Activated CD4-positive, alpha-beta T cell treated with anti-CD3 and anti-CD28 coated beads, Interleukin-2, amount 50 U/mL, for 24 hours (primary cell): ENCODE results near the gene UBFD1.
"Not testable (repeated sequence)": the region's sequence is repeated elsewhere in the genome, so short reads cannot be mapped to it uniquely, and the experiment has no call there.

Experiments used
- DNase-seq, 2 donors: peaks; one replicate each; pipeline ENCODE4 v3.0.0-alpha.2; 2020; ENCODE audit warnings: low read depth in 1 of 2, low spot score in 1 of 2

Gene UBFD1

DNA sequence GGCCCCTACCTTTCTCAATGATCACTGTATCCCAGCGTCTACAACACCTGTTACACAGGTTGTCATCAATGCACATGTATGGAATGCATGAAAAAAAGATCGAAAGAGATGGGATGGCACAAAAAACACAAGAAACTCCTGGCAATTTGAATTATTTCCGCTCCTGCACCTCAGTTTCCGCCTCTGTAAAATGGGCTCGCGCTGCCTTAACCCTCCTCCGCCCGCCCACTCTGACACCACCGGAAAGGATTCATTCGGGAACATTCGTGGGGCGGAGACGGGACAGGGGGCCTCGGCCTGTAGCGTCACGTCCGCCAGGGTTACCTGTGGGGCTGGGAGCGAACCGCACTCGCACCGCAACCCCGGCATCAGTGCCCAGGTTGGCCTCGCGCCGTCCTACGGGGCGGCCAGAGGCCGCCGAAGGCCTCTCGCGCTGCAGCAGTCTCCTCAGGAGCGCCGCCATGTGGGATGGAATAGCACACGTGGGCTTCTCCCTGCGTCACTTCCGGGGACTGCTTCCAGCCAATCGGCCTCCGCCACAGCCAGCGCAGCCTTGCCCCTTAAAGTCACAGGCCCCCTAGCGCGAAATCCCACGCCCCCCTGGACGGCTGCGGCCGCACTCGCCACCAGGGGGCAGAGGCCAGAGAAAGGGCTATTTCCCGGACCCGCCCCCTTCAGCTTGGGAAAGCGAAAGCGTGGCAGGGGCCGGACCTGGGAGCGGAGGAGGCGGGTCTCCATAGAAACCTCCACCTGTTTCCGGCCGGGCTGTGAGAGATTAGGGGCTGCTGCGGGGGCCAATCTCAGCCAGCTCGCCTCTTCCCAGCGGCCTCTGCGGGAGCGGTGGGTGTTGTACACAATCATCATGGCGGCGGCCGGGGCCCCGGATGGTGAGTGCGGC lies at the start of gene UBFD1, which contains the start of gene EARS2:
TSS of gene UBFD1 (plus strand) at position 847 of the 898 bp plus-strand sequence. CDS start at position 863, 16 bp downstream.
TSS of gene EARS2 (minus strand) at position 470 of the 898 bp plus-strand sequence. CDS start at position 463, 7 bp downstream.
- DNase-seq: peak; percentile 98 to 99

GRCh38 chr16:23508589-23509440 lies 48.7 kb upstream of the UBFD1 start:
- no peak for DNase-seq

GRCh38 chr16:23509441-23509754 lies 48.1 kb upstream of the UBFD1 start:
- DNase-seq: no peak

GRCh38 chr16:23509782-23510163 lies 47.8 kb upstream of the UBFD1 start:
- no peak for DNase-seq

GRCh38 chr16:23510164-23510914 lies 47.2 kb upstream of the UBFD1 start, which contains the start of gene GGA2:
GGA2 (minus strand) TSS chr16:23510494; CDS start chr16:23510411, 83 bp downstream.
- peak; percentile 65 to 71 for DNase-seq

GRCh38 chr16:23510915-23511270 lies 46.6 kb upstream of the UBFD1 start:
- DNase-seq: not testable (repeated sequence)

- no peak for DNase-seq
These were observed 45.8 kb upstream of the UBFD1 start for GRCh38 chr16:23511731-23512130.

GRCh38 chr16:23512168-23512695 lies 45.3 kb upstream of the UBFD1 start:
- DNase-seq: no peak

DNA sequence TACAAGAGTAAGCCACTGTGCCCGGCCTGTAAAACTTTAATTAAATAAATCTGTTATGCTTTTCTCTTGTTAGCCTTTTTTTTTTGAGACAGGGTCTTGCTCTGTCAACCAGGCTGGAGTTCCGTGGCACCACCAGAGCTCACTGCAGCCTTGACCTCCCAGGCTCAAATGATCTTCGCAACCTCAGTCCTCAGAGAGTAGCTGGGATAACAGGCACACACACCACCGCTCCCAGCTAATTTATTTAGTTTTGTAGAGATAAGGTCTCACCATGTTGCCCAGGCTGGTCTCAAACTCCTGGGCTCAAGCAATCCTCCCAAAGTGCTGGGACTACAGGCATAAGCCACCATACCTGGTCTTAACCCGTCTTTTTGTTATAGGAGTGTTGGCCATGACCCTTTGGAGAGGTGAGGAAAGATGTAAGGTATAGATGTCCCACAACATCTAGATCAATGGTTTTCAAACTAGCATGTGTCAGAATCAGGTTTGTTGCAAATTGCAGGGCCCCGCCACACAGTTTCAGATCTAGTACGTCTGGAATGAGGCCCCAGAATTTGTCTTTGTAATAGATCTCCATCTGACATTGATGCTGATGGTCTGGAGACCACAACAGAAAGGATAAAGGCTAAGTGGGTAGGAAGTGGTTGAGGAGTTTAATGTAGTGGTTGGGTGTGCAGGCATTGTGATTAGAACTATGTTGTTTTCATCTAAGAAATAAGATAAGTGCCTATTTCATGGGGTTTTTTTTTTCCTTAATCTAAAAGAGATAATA lies 43.0 kb upstream of the UBFD1 start:
- DNase-seq: no peak

- DNase-seq: no peak
These were observed 41.6 kb upstream of the UBFD1 start for GRCh38 chr16:23515881-23516280.

DNA sequence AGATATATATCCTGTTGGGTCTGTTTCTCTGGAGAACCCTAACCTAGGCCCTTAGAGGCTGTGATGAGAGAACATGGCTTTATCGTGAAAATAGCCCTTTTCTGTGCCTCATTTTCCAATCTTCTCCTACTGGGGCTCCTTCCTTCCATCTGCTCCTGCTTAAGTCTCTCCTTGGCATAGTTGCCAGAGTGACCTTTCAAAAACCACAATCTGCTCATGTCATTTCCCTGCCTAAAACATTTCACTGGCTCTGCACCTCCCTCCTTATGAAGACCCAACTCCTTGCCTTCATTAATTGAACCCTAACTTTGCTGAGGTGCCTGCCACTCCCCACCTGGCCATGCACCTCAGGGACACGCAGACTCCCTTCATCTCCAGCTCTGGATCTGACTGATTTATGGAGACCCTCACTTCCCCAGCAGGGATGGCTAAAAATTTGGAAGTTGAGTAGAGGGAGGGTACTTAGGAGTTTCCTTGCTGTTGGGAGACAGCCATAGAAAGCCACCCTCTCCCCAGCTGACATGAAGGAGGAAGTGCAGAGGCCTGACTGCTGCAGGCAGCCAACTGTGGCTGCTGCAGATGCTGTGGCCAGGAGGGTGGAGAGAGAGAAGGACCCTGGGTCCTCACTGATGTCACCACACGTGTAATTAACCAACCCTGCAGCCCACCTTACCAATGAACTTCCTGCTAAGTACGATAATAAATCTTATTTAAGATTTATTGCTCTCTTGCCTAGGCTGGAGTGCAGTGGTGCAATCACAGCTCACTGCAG lies 41.0 kb upstream of the UBFD1 start:
- no peak for DNase-seq

DNA sequence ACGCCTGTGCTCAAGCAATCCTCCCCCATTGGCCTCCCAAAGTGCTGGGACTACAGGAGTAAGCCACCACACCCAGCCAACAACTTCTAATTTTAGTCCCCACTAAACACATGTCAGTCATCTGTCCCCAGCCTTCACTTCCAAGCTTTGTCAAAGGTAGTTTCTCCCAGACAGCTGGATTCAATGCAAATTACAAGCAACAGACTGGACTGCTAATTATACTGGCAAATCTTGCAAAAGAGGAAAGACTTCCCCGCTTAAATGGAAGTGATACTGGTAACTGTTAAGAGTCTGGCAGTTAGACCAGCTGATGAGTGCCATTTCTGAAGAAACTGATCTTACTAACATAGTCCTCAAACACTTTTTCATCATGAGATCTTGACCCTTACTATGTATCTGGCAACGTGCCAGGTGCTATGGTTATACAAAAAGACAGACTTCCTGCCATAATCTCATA lies 39.1 kb upstream of the UBFD1 start:
- no peak for DNase-seq

- DNase-seq: no peak
These were observed 38.2 kb upstream of the UBFD1 start for GRCh38 chr16:23519282-23519681.

DNA sequence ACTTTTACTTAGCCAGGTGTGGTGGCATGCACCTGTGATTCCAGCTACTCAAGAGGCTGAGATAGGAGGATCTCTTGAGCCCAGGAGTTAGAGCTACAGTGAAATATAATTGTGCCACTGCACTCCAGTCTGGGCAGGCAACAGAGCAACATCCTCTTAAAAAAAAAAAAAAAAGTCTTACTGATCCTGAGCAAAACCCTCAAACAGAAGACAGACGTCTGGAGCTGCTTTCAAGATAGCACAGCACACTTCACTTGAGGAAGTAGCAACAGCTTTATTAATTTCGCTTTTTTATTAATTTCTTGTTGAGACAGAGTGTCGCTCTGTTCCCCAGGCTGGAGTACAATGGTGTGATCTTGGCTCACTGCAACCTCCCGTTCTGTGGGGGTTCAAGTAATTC lies 37.0 kb upstream of the UBFD1 start:
- DNase-seq: no peak

DNA sequence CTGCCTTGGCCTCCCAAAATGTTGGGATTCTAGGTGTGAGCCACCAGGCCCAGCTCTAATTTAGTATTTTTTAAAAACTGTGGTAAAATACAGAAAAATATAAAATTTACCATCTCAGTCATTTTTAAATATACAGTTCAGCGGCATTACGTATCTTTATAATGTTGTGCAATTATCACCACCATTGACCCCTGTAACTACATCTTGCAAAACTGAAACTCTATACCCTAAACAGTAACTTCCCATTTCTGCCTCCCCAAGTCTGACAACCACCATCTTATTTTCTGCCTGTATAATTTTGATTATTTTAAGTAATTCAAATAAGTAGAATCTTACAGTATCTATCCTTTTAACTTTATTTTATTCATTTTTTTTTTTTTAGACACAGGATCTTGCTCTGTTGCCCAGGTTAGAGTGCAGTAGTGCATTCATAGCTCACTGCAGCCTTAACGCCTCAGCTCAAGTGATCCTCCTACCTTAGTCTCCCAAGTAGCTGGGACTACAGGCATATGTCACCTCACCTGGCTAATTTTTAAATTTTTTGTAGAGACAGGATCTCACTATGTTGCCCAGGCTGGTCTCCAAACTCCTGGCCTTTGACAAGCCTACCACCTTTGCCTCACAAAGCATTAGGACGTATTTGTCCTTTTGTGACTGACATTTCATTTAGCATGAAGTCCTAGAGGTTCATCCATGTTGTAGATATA lies 36.3 kb upstream of the UBFD1 start:
- DNase-seq: no peak

GRCh38 chr16:23521965-23522364 lies 35.6 kb upstream of the UBFD1 start:
- no peak for DNase-seq

GRCh38 chr16:23523321-23523720 lies 34.2 kb upstream of the UBFD1 start:
- DNase-seq: no peak

DNA sequence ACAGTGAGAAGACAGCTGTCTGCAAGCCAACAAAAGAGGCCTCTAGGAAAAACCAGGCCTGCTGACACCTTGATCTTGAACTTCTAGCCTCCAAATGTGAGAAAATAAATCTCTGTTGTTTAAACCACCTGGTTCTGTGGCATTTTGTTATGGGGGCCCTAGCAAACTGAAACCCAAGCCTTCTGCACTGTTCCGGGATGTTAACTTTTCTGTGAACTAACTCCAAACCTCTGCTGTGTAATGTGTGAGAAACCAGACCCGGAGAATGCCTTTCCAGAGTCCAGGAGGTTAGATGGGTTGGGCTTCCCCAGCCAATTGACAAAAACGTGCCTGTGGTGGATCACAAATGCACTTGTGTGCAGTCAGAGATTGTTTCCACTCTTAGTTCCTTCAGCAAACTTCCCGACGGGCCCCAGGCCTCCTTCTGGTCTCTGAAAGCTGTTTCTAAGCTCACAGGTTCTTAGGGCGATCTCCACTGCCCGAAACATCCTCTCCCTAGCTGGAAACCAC lies 33.6 kb upstream of the UBFD1 start:
- DNase-seq: no peak

DNA sequence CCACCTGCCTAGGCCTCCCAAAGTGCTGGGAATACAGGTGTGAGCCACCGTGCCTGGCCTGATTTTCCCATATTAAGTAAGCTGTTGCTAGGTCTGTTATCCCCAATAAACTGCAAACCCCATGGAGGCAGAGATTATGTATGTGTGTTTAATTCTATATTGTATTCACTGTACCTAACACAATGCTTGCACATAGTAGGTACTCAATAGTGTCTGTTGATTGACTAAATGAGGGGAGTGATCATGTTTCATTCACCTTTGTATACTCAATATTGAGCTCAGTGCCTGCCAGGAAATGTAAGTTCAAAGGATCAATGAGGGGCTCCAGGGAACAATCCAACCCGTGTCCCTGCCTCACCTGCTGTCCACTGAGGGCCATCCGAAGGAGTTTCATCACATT lies 32.6 kb upstream of the UBFD1 start:
- no peak for DNase-seq
